ENCODE results near the gene SC5D.

DNA sequence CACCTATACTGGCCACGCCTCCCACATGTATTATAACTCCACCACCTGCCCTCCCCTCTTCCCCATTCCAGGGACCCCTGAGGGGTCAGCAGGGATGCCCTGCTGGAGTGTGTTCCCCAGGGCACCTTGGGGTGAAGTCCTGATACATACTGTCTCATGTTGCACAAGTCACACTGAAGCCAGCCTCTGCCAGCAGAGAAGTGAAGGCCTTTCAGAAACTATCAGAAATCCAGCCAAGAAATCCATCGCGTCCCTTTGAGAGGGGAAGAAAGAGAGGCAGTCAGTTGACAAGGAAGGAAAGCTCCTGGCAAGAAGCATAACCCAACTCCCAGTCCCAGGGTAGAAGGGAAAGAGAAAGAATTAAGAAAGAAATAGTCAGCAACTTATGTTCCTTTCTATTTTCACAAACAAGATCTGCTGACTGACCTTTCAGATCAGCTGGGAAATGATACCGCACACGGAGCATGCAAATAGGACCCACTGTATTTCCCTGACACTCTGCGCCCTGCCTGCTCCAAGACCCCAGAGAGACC lies 45.2 kb downstream of the SC5D start:
- no peak for TF ChIP-seq POLR2A (IDR thresholded peaks at IDR 0.05)
- TF ChIP-seq, protein P1, sequence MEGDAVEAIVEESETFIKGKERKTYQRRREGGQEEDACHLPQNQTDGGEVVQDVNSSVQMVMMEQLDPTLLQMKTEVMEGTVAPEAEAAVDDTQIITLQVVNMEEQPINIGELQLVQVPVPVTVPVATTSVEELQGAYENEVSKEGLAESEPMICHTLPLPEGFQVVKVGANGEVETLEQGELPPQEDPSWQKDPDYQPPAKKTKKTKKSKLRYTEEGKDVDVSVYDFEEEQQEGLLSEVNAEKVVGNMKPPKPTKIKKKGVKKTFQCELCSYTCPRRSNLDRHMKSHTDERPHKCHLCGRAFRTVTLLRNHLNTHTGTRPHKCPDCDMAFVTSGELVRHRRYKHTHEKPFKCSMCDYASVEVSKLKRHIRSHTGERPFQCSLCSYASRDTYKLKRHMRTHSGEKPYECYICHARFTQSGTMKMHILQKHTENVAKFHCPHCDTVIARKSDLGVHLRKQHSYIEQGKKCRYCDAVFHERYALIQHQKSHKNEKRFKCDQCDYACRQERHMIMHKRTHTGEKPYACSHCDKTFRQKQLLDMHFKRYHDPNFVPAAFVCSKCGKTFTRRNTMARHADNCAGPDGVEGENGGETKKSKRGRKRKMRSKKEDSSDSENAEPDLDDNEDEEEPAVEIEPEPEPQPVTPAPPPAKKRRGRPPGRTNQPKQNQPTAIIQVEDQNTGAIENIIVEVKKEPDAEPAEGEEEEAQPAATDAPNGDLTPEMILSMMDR (IDR thresholded peaks at IDR 0.05): no peak
